ENCODE data around the gene HLA-DMA. TPM values are rescaled to one million over a fixed set of nuclear protein-coding genes. Genes with fewer than 3 reads are reported as not detected.
A peak's percentile ranks its signal among the peaks of the same experiment; 100 is the strongest.

The HLA-DMA gene
- total and polyA plus RNA-seq, 2 of the 13 experiments (the other 11 are each of a cell fraction or from before 2014, with no cell fraction given): 0.70 to 0.71 TPM

- TF ChIP-seq ZNF142 (CRISPR knock-in tag; IDR thresholded peaks at IDR 0.05) (no peak; the same call in 1 of the 2 replicates), ZNF574 (CRISPR knock-in tag; IDR thresholded peaks at IDR 0.05) (peak; percentile 60), NPAS2 (CRISPR knock-in tag; IDR thresholded peaks at IDR 0.05; ENCODE audit: borderline replicate concordance) (no peak), DNMT3B (CRISPR knock-in tag; conservative IDR thresholded peaks at IDR 0.05) (no peak; the same call in 1 of the 2 replicates), TBL1XR1 (IDR thresholded peaks at IDR 0.05; ENCODE audit: borderline replicate concordance, low read length, partially characterized antibody) (no peak), ZNF879 (CRISPR knock-in tag; IDR thresholded peaks at IDR 0.05) (no peak), SETDB1 (CRISPR knock-in tag; IDR thresholded peaks at IDR 0.05; ENCODE audit: borderline replicate concordance) (no peak), ZFP36L2 (CRISPR knock-in tag; IDR thresholded peaks at IDR 0.05) (no peak), SP5 (CRISPR knock-in tag; IDR thresholded peaks at IDR 0.05; ENCODE audit: borderline replicate concordance, low read depth) (no peak), ZNF713 (CRISPR knock-in tag; IDR thresholded peaks at IDR 0.05) (no peak), HDAC2 (CRISPR knock-in tag; IDR thresholded peaks at IDR 0.05) (peak; percentile 41; the same call in 1 of the 2 replicates), ZNF143 (CRISPR knock-in tag; IDR thresholded peaks at IDR 0.05) (no peak)
- TF ChIP-seq, protein P1, sequence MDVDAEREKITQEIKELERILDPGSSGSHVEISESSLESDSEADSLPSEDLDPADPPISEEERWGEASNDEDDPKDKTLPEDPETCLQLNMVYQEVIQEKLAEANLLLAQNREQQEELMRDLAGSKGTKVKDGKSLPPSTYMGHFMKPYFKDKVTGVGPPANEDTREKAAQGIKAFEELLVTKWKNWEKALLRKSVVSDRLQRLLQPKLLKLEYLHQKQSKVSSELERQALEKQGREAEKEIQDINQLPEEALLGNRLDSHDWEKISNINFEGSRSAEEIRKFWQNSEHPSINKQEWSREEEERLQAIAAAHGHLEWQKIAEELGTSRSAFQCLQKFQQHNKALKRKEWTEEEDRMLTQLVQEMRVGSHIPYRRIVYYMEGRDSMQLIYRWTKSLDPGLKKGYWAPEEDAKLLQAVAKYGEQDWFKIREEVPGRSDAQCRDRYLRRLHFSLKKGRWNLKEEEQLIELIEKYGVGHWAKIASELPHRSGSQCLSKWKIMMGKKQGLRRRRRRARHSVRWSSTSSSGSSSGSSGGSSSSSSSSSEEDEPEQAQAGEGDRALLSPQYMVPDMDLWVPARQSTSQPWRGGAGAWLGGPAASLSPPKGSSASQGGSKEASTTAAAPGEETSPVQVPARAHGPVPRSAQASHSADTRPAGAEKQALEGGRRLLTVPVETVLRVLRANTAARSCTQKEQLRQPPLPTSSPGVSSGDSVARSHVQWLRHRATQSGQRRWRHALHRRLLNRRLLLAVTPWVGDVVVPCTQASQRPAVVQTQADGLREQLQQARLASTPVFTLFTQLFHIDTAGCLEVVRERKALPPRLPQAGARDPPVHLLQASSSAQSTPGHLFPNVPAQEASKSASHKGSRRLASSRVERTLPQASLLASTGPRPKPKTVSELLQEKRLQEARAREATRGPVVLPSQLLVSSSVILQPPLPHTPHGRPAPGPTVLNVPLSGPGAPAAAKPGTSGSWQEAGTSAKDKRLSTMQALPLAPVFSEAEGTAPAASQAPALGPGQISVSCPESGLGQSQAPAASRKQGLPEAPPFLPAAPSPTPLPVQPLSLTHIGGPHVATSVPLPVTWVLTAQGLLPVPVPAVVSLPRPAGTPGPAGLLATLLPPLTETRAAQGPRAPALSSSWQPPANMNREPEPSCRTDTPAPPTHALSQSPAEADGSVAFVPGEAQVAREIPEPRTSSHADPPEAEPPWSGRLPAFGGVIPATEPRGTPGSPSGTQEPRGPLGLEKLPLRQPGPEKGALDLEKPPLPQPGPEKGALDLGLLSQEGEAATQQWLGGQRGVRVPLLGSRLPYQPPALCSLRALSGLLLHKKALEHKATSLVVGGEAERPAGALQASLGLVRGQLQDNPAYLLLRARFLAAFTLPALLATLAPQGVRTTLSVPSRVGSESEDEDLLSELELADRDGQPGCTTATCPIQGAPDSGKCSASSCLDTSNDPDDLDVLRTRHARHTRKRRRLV (CRISPR knock-in tag; IDR thresholded peaks at IDR 0.05): no peak
These were observed 14.5 kb upstream of the HLA-DMA start (continued) for GRCh38 chr6:32967151-32968091.
